Suprapubic skin (tissue), 4 donors: ENCODE results near the gene LAS1L. TPM values are rescaled to one million over a fixed set of nuclear protein-coding genes. Genes with fewer than 3 reads are reported as not detected.

Experiments
- DNase-seq, 2 donors: peaks; one replicate each; pipeline ENCODE4 v3.0.0-alpha.2; 2019; ENCODE audit warnings: low spot score in 2 of 2
- H3K27ac ChIP-seq: fragments of 200-600 bp; sonication (generic); one replicate; pipeline ENCODE4 v1.5.1; 2019
- H3K27me3 ChIP-seq: fragments of 200-600 bp; sonication (generic); one replicate; pipeline ENCODE4 v1.5.1; 2019
- H3K36me3 ChIP-seq: fragments of 200-600 bp; sonication (generic); one replicate; pipeline ENCODE4 v1.5.1; 2019
- H3K4me1 ChIP-seq: fragments of 200-600 bp; sonication (generic); one replicate; pipeline ENCODE4 v1.5.1; 2019
- H3K4me3 ChIP-seq: fragments of 200-600 bp; sonication (generic); one replicate; pipeline ENCODE4 v1.5.1; 2019; ENCODE audit warnings: mild to moderate bottlenecking
- H3K9me3 ChIP-seq: fragments of 200-600 bp; sonication (generic); one replicate; pipeline ENCODE4 v1.5.1; 2019
- EP300 ChIP-seq: sonication (generic); formaldehyde crosslinking; IDR thresholded peaks from one replicate; pipeline ENCODE4 v1.6.1; 2017; ENCODE audit warnings: antibody characterized with exemption
- POLR2A ChIP-seq, 2 donors: fragments of 450-650 bp; IDR thresholded peaks; one replicate each; pipeline ENCODE4 v1.6.1; 2017; ENCODE audit warnings: antibody characterized with exemption in 2 of 2, mild to moderate bottlenecking in 2 of 2, moderate library complexity in 2 of 2
- POLR2AphosphoS5 ChIP-seq, 3 donors: sonication (generic); formaldehyde crosslinking; IDR thresholded peaks; one replicate each; pipeline ENCODE4 v1.6.1; 2017; ENCODE audit warnings: antibody characterized with exemption in 3 of 3
- WGBS: methylation state at CpG from one replicate; pipeline ENCODE4 v1.1.5; 2018; 5-methylcytosine and 5-hydroxymethylcytosine counted together
- total RNA-seq, 4 donors: library from RNA; depleted of rRNA; stranded (reverse); fragments of >200 nt; gene quantifications; one replicate each; pipeline ENCODE4 v1.1.0, GENCODE V29; 2016
- TF ChIP-seq, protein P1 (sequence below), 2 donors: fragments of 200-600 bp in 1 of 2; fragments of 450-650 bp in 1 of 2; sonication (generic) in 1 of 2; IDR thresholded peaks; one replicate each; pipeline ENCODE4 v1.5.1; 2016 to 2019; ENCODE audit warnings: antibody characterized with exemption in 2 of 2, mild to moderate bottlenecking in 1 of 2, moderate library complexity in 1 of 2

The LAS1L gene
- total RNA-seq, 4 donors from 2014 or later, result 17.2 to 38.2 (median 31.5) TPM

DNA sequence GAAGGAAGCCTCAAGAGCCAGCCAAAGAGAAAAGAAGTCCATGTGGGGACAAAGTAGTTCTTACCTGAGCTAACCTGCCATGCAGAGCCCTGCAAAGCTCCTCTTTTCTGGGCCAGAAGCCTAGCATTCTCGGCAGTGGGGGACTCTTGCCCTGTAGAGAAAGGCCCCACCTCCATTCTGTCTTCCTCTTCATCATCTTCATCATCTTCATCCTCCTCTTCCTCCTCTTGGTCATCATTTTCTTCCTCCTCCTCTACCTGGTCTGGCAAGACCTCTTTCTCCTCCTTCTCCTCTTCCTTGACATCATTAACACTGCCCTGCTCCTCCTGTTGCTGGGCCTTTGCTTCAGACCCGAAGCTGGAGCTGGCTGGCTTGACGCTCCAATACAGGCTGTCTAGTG is 16.7 kb downstream of the LAS1L start:
- H3K4me3 ChIP-seq, result no peak overlapping the region
- no peaks in the 10 kb centered on the region for H3K27me3 ChIP-seq
- no peaks in the 10 kb centered on the region for H3K4me1 ChIP-seq
- 85% methylated on average over 3 of the region's 3 CpGs for WGBS
- TF ChIP-seq EP300 (no peak), POLR2A (IDR thresholded peaks at IDR 0.05) (no peak)
- peaks cover 58% of the 10 kb centered on the region for H3K36me3 ChIP-seq
- H3K9me3 ChIP-seq, result no peaks in the 10 kb centered on the region
- no peak for DNase-seq
- no peak overlapping the region for H3K27ac ChIP-seq

DNA sequence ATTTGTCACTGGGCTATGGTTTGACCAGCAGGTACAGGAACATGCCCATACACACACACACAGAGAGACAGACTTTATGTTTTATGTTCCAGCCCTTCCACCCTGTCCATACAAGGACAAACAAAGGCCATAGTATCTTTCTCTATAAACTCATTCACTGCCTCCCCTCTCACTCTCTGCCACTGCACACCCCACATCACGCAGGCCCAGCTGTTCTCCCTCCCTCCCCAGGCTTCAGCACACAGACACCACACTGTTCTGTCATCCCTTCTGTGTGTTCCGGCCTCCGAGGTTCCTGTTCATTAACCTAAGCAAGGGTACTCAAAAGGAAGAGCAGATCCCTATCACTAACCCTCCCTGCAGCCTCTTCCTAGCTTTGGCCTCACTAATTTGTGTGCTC is 17.8 kb downstream of the LAS1L start:
- TF ChIP-seq, protein P1, sequence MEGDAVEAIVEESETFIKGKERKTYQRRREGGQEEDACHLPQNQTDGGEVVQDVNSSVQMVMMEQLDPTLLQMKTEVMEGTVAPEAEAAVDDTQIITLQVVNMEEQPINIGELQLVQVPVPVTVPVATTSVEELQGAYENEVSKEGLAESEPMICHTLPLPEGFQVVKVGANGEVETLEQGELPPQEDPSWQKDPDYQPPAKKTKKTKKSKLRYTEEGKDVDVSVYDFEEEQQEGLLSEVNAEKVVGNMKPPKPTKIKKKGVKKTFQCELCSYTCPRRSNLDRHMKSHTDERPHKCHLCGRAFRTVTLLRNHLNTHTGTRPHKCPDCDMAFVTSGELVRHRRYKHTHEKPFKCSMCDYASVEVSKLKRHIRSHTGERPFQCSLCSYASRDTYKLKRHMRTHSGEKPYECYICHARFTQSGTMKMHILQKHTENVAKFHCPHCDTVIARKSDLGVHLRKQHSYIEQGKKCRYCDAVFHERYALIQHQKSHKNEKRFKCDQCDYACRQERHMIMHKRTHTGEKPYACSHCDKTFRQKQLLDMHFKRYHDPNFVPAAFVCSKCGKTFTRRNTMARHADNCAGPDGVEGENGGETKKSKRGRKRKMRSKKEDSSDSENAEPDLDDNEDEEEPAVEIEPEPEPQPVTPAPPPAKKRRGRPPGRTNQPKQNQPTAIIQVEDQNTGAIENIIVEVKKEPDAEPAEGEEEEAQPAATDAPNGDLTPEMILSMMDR (IDR thresholded peaks at IDR 0.05), result no peak
- H3K27ac ChIP-seq, result no peak overlapping the region
- H3K4me1 ChIP-seq, result no peaks in the 10 kb centered on the region
- DNase-seq, result no peak
- WGBS, result 86% methylated on average over 3 of the region's 3 CpGs
- H3K27me3 ChIP-seq, result no peaks in the 10 kb centered on the region
- peaks cover 51% of the 10 kb centered on the region for H3K36me3 ChIP-seq
- H3K4me3 ChIP-seq, result no peak overlapping the region
- H3K9me3 ChIP-seq, result no peaks in the 10 kb centered on the region

DNA sequence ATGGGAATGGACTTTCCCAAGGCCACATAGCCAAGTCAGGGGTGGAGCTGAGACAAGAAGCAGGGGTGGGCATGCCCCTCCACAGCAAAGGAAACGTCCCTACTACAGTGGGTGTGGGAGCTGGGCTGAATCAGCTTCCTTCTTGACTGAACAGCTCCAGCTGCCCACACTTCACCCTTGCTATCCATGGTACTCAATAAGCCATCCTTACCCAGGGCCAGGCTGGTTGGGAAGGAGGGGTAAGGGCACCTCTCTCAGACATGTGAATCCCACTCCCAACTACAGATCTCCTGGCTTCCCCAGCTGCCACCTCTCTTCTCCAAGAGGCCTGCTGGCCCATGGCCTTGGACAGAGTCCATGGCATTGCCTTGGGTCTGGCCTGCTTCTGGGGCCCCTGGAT is 21.0 kb downstream of the LAS1L start:
- no peak overlapping the region for H3K27ac ChIP-seq
- DNase-seq, result no peak
- H3K4me1 ChIP-seq, result no peaks in the 10 kb centered on the region
- H3K9me3 ChIP-seq, result no peaks in the 10 kb centered on the region
- TF ChIP-seq EP300, result no peak
- no peak for TF ChIP-seq POLR2A (IDR thresholded peaks at IDR 0.05)
- TF ChIP-seq POLR2AphosphoS5 (IDR thresholded peaks at IDR 0.05), result no peak
- TF ChIP-seq, protein P1 (IDR thresholded peaks at IDR 0.05), result no peak
- H3K27me3 ChIP-seq, result no peaks in the 10 kb centered on the region
- no peak overlapping the region for H3K4me3 ChIP-seq
- 17% methylated on average over 1 of the region's 1 CpG for WGBS
- H3K36me3 ChIP-seq, result peaks cover 37% of the 10 kb centered on the region

DNA sequence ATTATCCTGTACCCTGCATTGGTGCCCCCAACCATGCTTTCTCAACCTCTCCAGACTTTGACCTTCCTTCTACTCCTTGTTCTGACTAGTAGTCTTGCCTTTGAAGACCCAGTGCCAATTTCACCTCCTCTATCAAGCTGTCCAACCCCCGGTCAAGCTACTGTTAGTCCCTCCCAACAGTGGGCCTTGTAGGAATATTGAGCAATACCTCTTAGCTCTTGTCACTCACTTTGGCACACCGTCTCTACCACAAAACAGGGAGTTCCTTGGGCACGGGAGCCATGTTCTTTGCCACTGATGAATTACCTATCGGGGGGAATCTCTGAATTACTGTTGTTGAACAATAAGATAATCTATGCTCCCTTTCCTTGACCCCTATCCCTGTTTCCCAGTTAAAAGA is 25.2 kb downstream of the LAS1L start:
- no peaks in the 10 kb centered on the region for H3K27me3 ChIP-seq
- no peak overlapping the region for H3K4me3 ChIP-seq
- no peak for DNase-seq
- 86% methylated on average over 4 of the region's 4 CpGs for WGBS
- no peak overlapping the region for H3K27ac ChIP-seq
- no peaks in the 10 kb centered on the region for H3K4me1 ChIP-seq
- H3K36me3 ChIP-seq, result peaks cover 15% of the 10 kb centered on the region
- TF ChIP-seq EP300 (no peak), POLR2A (IDR thresholded peaks at IDR 0.05) (no peak), POLR2AphosphoS5 (IDR thresholded peaks at IDR 0.05) (no peak)
- TF ChIP-seq, protein P1 (IDR thresholded peaks at IDR 0.05), result no peak
- no peaks in the 10 kb centered on the region for H3K9me3 ChIP-seq

DNA sequence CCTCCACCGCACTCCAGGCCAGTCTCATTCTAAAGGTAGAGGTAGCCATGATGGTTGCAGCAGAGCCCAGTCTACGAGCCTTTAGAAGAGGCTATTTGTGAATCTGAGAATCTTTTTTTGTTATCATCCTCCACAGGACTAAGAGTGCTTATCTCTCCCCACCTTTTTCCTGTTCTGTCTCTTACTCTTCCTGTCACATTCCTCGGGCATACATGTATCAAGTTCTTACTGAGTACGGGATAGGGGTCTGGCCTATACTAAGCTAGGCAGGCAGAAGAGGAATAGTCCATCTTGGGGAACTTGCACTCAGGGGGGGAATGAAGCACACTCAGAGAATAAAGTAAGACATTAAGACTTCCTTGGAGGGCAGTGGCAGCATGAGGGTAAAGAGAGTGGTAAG is 25.7 kb downstream of the LAS1L start:
- H3K4me1 ChIP-seq, result no peaks in the 10 kb centered on the region
- DNase-seq, result no peak
- H3K36me3 ChIP-seq, result peaks cover 10% of the 10 kb centered on the region
- 69% methylated on average over 4 of the region's 4 CpGs for WGBS
- H3K4me3 ChIP-seq, result no peak overlapping the region
- H3K9me3 ChIP-seq, result no peaks in the 10 kb centered on the region
- H3K27me3 ChIP-seq, result no peaks in the 10 kb centered on the region
- TF ChIP-seq POLR2AphosphoS5 (IDR thresholded peaks at IDR 0.05), result no peak
- TF ChIP-seq, protein P1 (IDR thresholded peaks at IDR 0.05), result no peak
- no peak for TF ChIP-seq POLR2A (IDR thresholded peaks at IDR 0.05)
- no peak for TF ChIP-seq EP300
- H3K27ac ChIP-seq, result no peak overlapping the region

DNA sequence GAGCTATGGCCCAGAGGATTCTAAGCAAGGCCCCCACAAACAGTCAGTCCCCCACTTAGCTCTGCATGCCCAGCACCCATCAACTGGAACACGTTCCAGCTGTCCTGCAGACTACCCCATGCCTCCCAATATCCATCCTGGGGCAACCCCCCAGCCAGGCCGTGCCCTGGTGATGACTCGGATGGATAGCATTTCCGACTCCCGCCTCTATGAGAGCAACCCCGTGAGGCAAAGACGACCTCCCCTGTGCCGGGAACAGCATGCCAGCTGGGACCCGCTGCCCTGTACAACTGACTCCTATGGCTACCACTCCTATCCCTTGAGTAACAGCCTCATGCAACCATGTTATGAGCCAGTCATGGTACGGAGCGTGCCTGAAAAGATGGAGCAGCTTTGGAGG is 32.0 kb downstream of the LAS1L start:
- no peak overlapping the region for H3K4me3 ChIP-seq
- no peaks in the 10 kb centered on the region for H3K36me3 ChIP-seq
- WGBS, result 87% methylated on average over 6 of the region's 11 CpGs
- H3K9me3 ChIP-seq, result no peaks in the 10 kb centered on the region
- DNase-seq, result no peak
- no peaks in the 10 kb centered on the region for H3K4me1 ChIP-seq
- no peaks in the 10 kb centered on the region for H3K27me3 ChIP-seq
- TF ChIP-seq, protein P1 (IDR thresholded peaks at IDR 0.05), result no peak
- TF ChIP-seq POLR2AphosphoS5 (IDR thresholded peaks at IDR 0.05), result no peak
- no peak for TF ChIP-seq POLR2A (IDR thresholded peaks at IDR 0.05)
- TF ChIP-seq EP300, result no peak
- H3K27ac ChIP-seq, result no peak overlapping the region
